HL-60 (cell line): Measurements from ENCODE around the gene GPATCH11.

Experiments used
- CTCF ChIP-seq: IDR thresholded peaks from one replicate; pipeline ENCODE4 v1.5.1; 2011; ENCODE audit warnings: low read length, control low read depth, inconsistent platforms; ENCODE audit not compliant: insufficient read depth
- REST ChIP-seq: IDR thresholded peaks from 2 replicates; pipeline ENCODE4 v1.6.1; 2012; ENCODE audit warnings: low read depth; ENCODE audit not compliant: insufficient replicate concordance

DNA sequence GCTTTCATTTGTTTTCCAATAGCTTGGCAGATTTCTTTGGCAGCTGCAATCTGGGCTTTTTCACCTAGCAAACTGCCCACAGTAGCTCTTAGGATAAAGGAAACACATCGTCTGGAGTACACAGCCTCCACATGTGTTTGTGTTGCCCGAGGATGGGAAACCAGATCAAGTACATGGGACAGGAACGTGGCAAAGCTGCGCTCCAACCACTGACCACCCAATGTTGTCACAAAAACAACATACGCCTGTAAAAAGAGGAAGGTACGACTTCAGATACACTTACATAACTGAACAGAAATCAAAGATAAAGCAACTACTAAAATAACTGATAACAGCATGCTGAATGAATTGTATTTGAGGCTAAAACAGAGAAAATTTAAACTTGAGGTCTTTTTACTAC is 15.6 kb upstream of the GPATCH11 start:
- TF ChIP-seq CTCF: no peak
- TF ChIP-seq REST: no peak
